Effector memory CD8-positive, alpha-beta T cell (primary cell): ENCODE data around the gene PNN.
"Not testable (repeated sequence)": the region's sequence is repeated elsewhere in the genome, so short reads cannot be mapped to it uniquely, and the experiment has no call there.

ENCODE experiments used
- ATAC-seq: fragments of 150-1000 bp; cut with Tn5 transposase; replicated peaks from 2 replicates; pipeline ENCODE4 v1.10.0; 2021; ENCODE audit warnings: mild to moderate bottlenecking, moderate library complexity
- DNase-seq, 3 experiments: peaks; one replicate each; pipeline ENCODE4 v3.0.0; 2021
- H3K27ac Mint-ChIP-seq, 2 donors: one replicate each; pipeline ENCODE4 v1.8.0; 2022; ENCODE audit warnings: mild to moderate bottlenecking in 2 of 2, mixed read lengths in 2 of 2, moderate library complexity in 2 of 2
- H3K27me3 Mint-ChIP-seq, 2 donors: one replicate each; pipeline ENCODE4 v1.8.0; 2022; ENCODE audit warnings: mixed read lengths in 2 of 2
- H3K36me3 Mint-ChIP-seq: one replicate; pipeline ENCODE4 v1.8.0; 2022; ENCODE audit warnings: mild to moderate bottlenecking, moderate library complexity, mixed read lengths; ENCODE audit not compliant: insufficient read depth
- H3K4me1 Mint-ChIP-seq, 2 donors: one replicate each; pipeline ENCODE4 v1.8.0; 2022; ENCODE audit warnings: low read depth in 2 of 2, mixed read lengths in 2 of 2
- H3K4me3 Mint-ChIP-seq, 2 donors: one replicate each; pipeline ENCODE4 v1.8.0; 2022; ENCODE audit warnings: mild to moderate bottlenecking in 2 of 2, mixed read lengths in 2 of 2, moderate library complexity in 2 of 2
- H3K9me3 Mint-ChIP-seq, 2 donors: one replicate each; pipeline ENCODE4 v1.8.0; 2022; ENCODE audit warnings: mixed read lengths in 2 of 2

The PNN gene

DNA sequence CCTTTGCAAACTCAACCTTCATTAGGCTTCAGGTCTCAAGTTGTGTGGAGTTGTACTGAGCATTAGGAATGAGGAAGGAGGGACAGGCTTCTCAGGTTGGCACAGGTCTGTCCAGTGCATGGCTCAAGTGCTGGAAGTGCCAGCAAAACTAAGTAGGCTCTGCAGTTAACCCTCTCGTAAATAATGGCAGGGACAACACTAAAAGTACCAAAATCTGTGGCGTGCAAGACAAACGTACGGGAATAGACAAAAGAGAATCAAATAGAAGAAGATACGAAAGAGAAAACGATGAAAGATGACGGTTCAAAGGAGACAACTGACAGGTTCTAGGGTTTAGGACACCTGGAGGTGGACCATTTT, 5.5 kb upstream of the PNN start:
- no peak for ATAC-seq
- H3K27me3 Mint-ChIP-seq, result no peaks in the 10 kb centered on the region
- peak overlapping the region; percentile 93 to 100 for H3K4me3 Mint-ChIP-seq
- peaks cover 43% of the 10 kb centered on the region for H3K36me3 Mint-ChIP-seq
- peak overlapping the region; percentile 99 to 100 for H3K27ac Mint-ChIP-seq
- no peaks in the 10 kb centered on the region for H3K9me3 Mint-ChIP-seq
- peaks cover 29 to 32% of the 10 kb centered on the region in 2 donors for H3K4me1 Mint-ChIP-seq
- DNase-seq, result no peak

DNA sequence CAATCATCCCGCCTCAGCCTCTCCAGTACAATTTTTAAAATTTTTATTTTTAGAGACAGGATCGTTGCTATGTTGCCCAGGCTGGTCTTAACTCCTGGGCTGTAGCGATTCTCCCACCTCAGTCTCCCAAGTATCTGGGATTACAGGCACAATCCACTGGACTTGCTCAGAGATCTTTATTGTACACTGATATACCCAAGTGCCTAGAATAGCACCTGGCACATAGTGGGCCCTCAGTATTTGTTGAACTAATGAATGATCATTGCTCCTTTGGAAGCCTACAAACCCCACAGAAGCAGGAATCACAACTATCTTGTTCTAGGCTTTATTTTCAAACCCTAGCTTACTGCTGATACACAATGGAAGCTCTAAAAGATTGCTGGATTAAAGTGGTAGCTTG, 1.9 kb upstream of the PNN start:
- Mint-ChIP-seq H3K27ac (peak overlapping the region in 1 of 2 donors; percentile 99), H3K4me1 (peaks cover 26 to 37% of the 10 kb centered on the region in 2 donors), H3K4me3 (peak overlapping the region; percentile 43 to 96)

DNA sequence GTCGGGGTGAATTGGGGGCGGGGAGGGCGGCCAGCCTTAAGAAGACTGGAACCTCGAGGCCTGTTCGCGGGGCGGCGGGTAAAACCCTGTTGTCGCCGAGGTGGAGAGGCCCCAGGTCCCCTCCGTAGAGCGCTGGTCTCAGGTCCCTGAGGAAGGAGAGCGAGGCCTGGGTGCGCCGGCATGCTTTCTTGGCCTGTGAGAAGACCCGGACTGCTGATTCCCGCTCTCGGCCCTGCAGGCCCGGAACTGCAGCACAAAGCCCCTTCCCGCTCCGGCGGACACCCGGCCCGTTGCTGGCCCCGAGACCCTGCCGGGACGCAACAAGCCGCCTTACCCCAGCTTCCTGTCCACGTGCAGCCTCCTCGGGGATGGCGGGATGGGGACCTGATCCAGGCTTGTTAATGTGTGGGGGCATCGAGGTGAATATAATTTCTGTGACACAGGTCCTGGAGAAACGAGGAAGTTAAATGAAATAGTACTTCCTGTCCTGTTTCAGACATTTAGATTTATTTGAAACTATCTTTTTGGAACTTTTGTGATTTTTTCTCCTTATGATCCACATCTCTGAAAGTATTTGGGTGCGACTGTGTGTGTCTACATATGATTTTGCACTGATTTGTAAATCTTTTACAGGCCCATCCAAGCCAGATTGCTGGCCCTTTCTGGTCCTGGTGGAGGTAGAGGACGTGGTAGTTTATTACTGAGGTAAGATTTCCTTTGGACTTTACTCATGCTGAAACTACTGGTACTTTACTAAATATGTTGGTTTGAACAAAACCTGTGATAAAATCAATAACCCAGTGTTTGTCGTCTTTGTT, 600 bp downstream of the PNN start:
- no peaks in the 10 kb centered on the region for H3K9me3 Mint-ChIP-seq
- peak overlapping the region; percentile 99 for H3K27ac Mint-ChIP-seq
- peak; percentile 5 for ATAC-seq
- peak in 1 of 3 experiments; percentile 20 for DNase-seq
- no peaks in the 10 kb centered on the region for H3K27me3 Mint-ChIP-seq
- peaks cover 13 to 32% of the 10 kb centered on the region in 2 donors for H3K4me1 Mint-ChIP-seq
- H3K36me3 Mint-ChIP-seq, result peaks cover 25% of the 10 kb centered on the region
- peak overlapping the region; percentile 96 to 100 for H3K4me3 Mint-ChIP-seq

More for the DNA sequence above, 1.9 kb upstream of the PNN start:
- no peak for ATAC-seq
- Mint-ChIP-seq H3K9me3 (no peaks in the 10 kb centered on the region), H3K36me3 (peaks cover 38% of the 10 kb centered on the region), H3K27me3 (no peaks in the 10 kb centered on the region)
- DNase-seq, result no peak

GRCh38 chr14:39176263-39177167, 1.5 kb downstream of the PNN start:
- peak overlapping the region; percentile 99 for H3K27ac Mint-ChIP-seq
- DNase-seq, result no peak
- H3K4me1 Mint-ChIP-seq, result peaks cover 13 to 32% of the 10 kb centered on the region in 2 donors
- H3K36me3 Mint-ChIP-seq, result peaks cover 25% of the 10 kb centered on the region
- no peak for ATAC-seq
- H3K27me3 Mint-ChIP-seq, result no peaks in the 10 kb centered on the region
- H3K9me3 Mint-ChIP-seq, result no peaks in the 10 kb centered on the region
- H3K4me3 Mint-ChIP-seq, result peak overlapping the region; percentile 96 to 100

DNA sequence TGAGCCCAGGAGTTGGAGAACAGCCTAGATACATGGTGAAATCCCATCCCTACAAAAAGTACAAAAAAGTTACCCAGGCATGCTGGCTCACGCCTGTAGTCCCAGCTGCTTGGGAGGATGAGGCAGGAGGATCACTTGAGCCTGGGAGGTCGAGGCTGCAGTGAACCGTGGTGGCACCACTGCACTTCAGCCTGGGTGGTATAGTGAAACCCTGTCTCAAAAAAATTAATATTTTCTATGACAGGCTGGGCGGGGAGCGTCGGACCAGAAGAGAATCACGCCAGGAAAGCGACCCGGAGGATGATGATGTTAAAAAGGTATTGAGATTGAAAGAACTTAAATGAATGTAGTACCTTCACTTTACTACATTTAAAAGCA, 2.1 kb downstream of the PNN start:
- Mint-ChIP-seq H3K4me1 (peaks cover 13 to 32% of the 10 kb centered on the region in 2 donors), H3K36me3 (peaks cover 25% of the 10 kb centered on the region), H3K27me3 (no peaks in the 10 kb centered on the region), H3K9me3 (no peaks in the 10 kb centered on the region), H3K4me3 (peak overlapping the region in 1 of 2 donors; percentile 100), H3K27ac (peak overlapping the region in 1 of 2 donors; percentile 82)
- ATAC-seq (no peak), DNase-seq (no peak)

DNA sequence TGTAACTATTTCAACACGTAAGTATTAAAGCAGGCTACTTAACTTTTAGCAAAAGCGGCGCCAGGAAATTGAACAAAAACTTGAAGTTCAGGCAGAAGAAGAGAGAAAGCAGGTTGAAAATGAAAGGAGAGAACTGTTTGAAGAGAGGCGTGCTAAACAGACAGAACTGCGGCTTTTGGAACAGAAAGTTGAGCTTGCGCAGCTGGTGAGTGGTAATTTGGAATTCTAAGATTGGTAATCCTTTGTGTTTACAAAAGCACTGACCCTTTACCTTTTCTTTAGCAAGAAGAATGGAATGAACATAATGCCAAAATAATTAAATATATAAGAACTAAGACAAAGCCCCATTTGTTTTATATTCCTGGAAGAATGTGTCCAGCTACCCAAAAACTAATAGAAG, 4.0 kb downstream of the PNN start:
- Mint-ChIP-seq H3K9me3 (no peaks in the 10 kb centered on the region), H3K36me3 (peaks cover 24% of the 10 kb centered on the region), H3K27me3 (no peaks in the 10 kb centered on the region), H3K27ac (peak overlapping the region; percentile 9 to 81), H3K4me3 (no peak overlapping the region), H3K4me1 (peaks cover 13 to 32% of the 10 kb centered on the region in 2 donors)
- DNase-seq (no peak), ATAC-seq (no peak)

GRCh38 chr14:39180553-39180952, 5.5 kb downstream of the PNN start:
- no peak for ATAC-seq
- Mint-ChIP-seq H3K27ac (no peak overlapping the region), H3K36me3 (peaks cover 8% of the 10 kb centered on the region), H3K4me1 (peaks cover 6 to 27% of the 10 kb centered on the region in 2 donors), H3K27me3 (no peaks in the 10 kb centered on the region), H3K9me3 (no peaks in the 10 kb centered on the region), H3K4me3 (no peak overlapping the region)
- DNase-seq, result no peak

- Mint-ChIP-seq H3K4me3 (no peak overlapping the region), H3K27ac (no peak overlapping the region), H3K27me3 (no peaks in the 10 kb centered on the region), H3K9me3 (no peaks in the 10 kb centered on the region), H3K36me3 (peaks cover 2% of the 10 kb centered on the region), H3K4me1 (peaks cover 6 to 22% of the 10 kb centered on the region in 2 donors)
- DNase-seq, result no peak
- peak; percentile 10 for ATAC-seq
These were observed 6.1 kb downstream of the PNN start for GRCh38 chr14:39181026-39181692.

- H3K36me3 Mint-ChIP-seq, result peaks cover 5% of the 10 kb centered on the region
- no peaks in the 10 kb centered on the region for H3K27me3 Mint-ChIP-seq
- H3K9me3 Mint-ChIP-seq, result no peaks in the 10 kb centered on the region
- H3K27ac Mint-ChIP-seq, result no peak overlapping the region
- DNase-seq (no peak), ATAC-seq (no peak)
- no peak overlapping the region for H3K4me3 Mint-ChIP-seq
- H3K4me1 Mint-ChIP-seq, result peaks cover 6 to 21% of the 10 kb centered on the region in 2 donors
These were observed 6.6 kb downstream of the PNN start for GRCh38 chr14:39181693-39182047.

DNA sequence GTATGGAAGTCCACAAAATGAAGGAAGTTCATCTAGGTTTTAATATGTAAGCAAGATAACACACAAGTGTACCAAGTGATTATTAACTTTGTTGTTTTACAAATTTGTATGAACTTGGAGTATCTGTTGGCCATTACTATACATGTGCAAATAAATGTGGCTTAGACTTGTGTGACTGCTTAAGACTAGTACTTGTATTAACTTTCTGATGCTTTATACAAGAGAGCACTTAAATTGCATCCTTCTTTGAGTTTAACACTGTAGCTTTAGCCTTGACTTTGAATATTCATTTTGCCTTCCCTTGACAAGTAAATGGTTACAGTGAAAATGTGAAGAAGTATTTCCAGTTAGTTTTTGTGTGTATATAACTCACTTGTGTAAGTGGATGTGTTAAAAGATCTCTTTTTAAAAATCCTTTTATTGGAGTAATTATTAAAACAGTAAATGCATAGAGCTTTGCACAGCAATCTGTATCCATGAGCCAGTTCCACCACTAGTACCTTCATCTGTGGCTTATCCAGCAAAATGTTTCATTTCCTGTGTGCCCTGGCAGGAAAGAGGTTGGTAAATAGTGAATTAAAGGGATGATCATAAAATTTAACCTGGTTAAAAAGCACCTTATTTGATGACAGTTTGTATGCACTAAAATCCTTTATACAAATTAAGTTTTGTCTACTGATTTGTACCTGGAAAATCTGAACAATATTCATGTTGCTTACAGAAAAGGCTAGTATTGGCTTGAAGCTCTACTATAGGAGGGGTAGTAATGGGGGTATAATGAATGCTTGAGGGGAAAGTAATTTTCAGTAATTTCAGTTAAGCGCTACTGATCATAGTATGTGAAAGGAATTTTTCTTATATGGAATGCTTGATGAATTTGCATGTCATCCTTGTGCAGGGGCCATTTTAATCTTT, 8.0 kb downstream of the PNN start:
- Mint-ChIP-seq H3K27ac (no peak overlapping the region), H3K36me3 (peaks cover 8% of the 10 kb centered on the region)
- ATAC-seq, result peak; percentile 21

GRCh38 chr14:39183685-39184003, 8.6 kb downstream of the PNN start:
- ATAC-seq, H3K36me3 Mint-ChIP-seq, H3K4me3 Mint-ChIP-seq, H3K27me3 Mint-ChIP-seq, H3K9me3 Mint-ChIP-seq, DNase-seq, H3K27ac Mint-ChIP-seq: not testable (repeated sequence)
- peaks cover 8 to 20% of the 10 kb centered on the region in 2 donors for H3K4me1 Mint-ChIP-seq

More for the DNA sequence above, 8.0 kb downstream of the PNN start:
- Mint-ChIP-seq H3K9me3 (no peaks in the 10 kb centered on the region), H3K27me3 (no peaks in the 10 kb centered on the region), H3K4me3 (no peak overlapping the region), H3K4me1 (peaks cover 6 to 17% of the 10 kb centered on the region in 2 donors)
- no peak for DNase-seq

DNA sequence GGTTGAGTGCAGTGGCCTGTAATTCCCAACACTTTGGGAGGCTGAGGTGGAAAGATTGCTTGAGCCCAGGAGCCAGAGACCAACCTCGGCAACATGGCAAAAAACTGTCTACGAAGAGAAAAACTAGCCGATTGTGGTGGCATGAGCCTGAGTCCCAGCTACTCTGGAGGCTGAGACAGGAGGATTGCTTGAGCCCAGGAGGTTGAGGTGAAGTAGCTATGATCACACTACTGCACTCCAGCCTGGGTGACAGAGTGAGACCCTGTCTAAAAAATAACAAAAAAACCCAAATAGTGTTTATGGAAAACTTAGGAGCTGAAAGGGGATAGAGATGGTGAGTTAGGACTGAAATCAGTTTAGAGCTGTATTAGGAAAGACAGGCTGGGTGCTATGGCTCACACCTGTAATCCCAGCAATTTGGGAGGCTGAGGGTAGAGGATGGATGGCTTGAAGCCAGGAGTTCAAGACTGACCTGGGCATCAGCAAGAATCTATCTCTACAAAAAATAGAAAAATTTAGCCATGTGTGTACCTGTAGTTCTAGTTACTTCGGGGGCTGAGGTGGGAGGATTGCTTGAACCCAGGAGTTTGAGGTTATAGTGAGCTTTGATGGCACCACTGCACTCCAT, 9.7 kb downstream of the PNN start:
- Mint-ChIP-seq H3K27ac (no peak overlapping the region), H3K27me3 (no peaks in the 10 kb centered on the region), H3K4me1 (peaks cover 7 to 12% of the 10 kb centered on the region in 2 donors), H3K4me3 (no peak overlapping the region), H3K36me3 (peaks cover 11% of the 10 kb centered on the region), H3K9me3 (no peaks in the 10 kb centered on the region)
- no peak for DNase-seq
- ATAC-seq, result no peak
